HG03175 (cell line): ENCODE measurements around the gene DPM3.
A peak's percentile ranks its signal among the peaks of the same experiment; 100 is the strongest.
"Not testable (repeated sequence)": the region's sequence is repeated elsewhere in the genome, so short reads cannot be mapped to it uniquely, and the experiment has no call there.

Source experiments
- ATAC-seq: cut with Tn5 transposase; IDR thresholded peaks from one replicate; pipeline ENCODE4 v1.9.1; 2021; ENCODE audit warnings: mild to moderate bottlenecking, moderate library complexity; ENCODE audit not compliant: unreplicated experiment

The DPM3 gene

GRCh38 chr1:155175927-155176371 lies 35.6 kb upstream of the DPM3 start:
- ATAC-seq: no peak

GRCh38 chr1:155175281-155175926 lies 35.1 kb upstream of the DPM3 start:
- no peak for ATAC-seq

- no peak for ATAC-seq
These were observed 34.3 kb upstream of the DPM3 start for GRCh38 chr1:155174324-155175280.

- no peak for ATAC-seq
These were observed 33.4 kb upstream of the DPM3 start, which contains the start of gene TRIM46 for GRCh38 chr1:155173478-155174323. Gene TRIM46 (plus strand): TSS chr1:155173849. CDS start chr1:155173967, 118 bp downstream.

GRCh38 chr1:155172732-155173477 lies 32.6 kb upstream of the DPM3 start, which contains the start of gene KRTCAP2:
Gene KRTCAP2 (minus strand): TSS chr1:155173304. CDS start chr1:155173224, 80 bp downstream.
- peak; percentile 79 for ATAC-seq

GRCh38 chr1:155171836-155172731 lies 31.8 kb upstream of the DPM3 start:
- peak; percentile 18 for ATAC-seq

GRCh38 chr1:155170806-155171205 lies 30.5 kb upstream of the DPM3 start:
- ATAC-seq: no peak

- no peak for ATAC-seq
These were observed 29.9 kb upstream of the DPM3 start for GRCh38 chr1:155170101-155170785.

GRCh38 chr1:155169541-155169940 lies 29.2 kb upstream of the DPM3 start:
- ATAC-seq: no peak

- ATAC-seq: no peak
These were observed 28.3 kb upstream of the DPM3 start for GRCh38 chr1:155168456-155169210.

- ATAC-seq: not testable (repeated sequence)
These were observed 27.7 kb upstream of the DPM3 start for GRCh38 chr1:155168105-155168445.

GRCh38 chr1:155167166-155168104 lies 27.1 kb upstream of the DPM3 start:
- peak; percentile 47 for ATAC-seq

- ATAC-seq: no peak
These were observed 26.3 kb upstream of the DPM3 start for GRCh38 chr1:155166471-155167165.

- ATAC-seq: no peak
These were observed 25.7 kb upstream of the DPM3 start for GRCh38 chr1:155166051-155166470.

GRCh38 chr1:155164625-155165024 lies 24.3 kb upstream of the DPM3 start:
- ATAC-seq: not testable (repeated sequence)

- not testable (repeated sequence) for ATAC-seq
These were observed 23.5 kb upstream of the DPM3 start for GRCh38 chr1:155163785-155164184.
